ENCODE measurements around the gene ZDHHC20.

DNA sequence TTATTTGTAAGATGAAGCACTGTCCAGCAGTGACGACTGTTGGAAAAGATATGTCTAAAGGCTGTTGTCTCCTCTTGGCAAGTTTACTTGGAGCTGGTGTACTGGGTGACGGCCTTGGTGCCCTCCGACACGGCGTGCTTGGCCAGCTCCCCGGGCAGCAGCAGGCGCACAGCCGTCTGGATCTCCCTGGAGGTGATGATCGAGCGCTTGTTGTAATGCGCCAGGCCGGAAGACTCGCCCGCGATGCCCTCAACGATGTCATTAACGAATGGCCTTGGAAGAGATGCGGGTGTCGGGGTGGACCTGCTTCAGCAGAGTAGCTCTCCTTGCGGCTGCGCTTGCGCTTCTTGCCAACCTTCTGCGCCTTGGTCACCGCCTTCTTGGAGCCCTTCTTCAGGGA is 24.6 kb upstream of the ZDHHC20 start:
- TF ChIP-seq, protein P1, sequence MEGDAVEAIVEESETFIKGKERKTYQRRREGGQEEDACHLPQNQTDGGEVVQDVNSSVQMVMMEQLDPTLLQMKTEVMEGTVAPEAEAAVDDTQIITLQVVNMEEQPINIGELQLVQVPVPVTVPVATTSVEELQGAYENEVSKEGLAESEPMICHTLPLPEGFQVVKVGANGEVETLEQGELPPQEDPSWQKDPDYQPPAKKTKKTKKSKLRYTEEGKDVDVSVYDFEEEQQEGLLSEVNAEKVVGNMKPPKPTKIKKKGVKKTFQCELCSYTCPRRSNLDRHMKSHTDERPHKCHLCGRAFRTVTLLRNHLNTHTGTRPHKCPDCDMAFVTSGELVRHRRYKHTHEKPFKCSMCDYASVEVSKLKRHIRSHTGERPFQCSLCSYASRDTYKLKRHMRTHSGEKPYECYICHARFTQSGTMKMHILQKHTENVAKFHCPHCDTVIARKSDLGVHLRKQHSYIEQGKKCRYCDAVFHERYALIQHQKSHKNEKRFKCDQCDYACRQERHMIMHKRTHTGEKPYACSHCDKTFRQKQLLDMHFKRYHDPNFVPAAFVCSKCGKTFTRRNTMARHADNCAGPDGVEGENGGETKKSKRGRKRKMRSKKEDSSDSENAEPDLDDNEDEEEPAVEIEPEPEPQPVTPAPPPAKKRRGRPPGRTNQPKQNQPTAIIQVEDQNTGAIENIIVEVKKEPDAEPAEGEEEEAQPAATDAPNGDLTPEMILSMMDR (IDR thresholded peaks at IDR 0.05; ENCODE audit: low read depth, low read length), result no peak
- no peak for TF ChIP-seq EZH2phosphoT487 (IDR thresholded peaks at IDR 0.05; ENCODE audit: low read depth)

Data from OCI-LY3 (cell line).